GM18868 (cell line): ENCODE results near the gene CYP4F3.
"Not testable (repeated sequence)": the region's sequence is repeated elsewhere in the genome, so short reads cannot be mapped to it uniquely, and the experiment has no call there.

Source experiments
- ATAC-seq: cut with Tn5 transposase; IDR thresholded peaks from one replicate; pipeline ENCODE4 v1.9.1; 2021; ENCODE audit warnings: mild to moderate bottlenecking, moderate library complexity; ENCODE audit not compliant: unreplicated experiment

CYP4F3 gene

DNA sequence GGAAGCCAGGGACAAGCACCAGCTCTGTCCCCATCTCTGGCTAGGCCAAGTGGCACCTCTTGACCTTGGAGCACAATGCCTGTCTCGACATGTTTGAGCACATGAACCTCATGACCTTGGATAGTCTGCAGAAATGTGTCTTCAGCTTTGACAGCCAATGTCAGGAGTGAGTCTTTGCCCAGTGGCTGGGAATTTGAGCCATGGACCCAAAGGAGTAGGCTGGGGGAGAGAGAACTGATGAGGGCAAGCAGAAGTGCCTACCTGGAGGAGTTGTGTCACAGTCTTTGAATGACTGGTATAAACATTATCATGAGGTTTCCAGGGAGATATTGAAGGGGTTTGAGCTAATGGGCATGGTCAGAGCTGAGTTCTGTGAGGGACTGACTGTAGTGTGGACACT, 25.5 kb downstream of the CYP4F3 start:
- ATAC-seq, result no peak

DNA sequence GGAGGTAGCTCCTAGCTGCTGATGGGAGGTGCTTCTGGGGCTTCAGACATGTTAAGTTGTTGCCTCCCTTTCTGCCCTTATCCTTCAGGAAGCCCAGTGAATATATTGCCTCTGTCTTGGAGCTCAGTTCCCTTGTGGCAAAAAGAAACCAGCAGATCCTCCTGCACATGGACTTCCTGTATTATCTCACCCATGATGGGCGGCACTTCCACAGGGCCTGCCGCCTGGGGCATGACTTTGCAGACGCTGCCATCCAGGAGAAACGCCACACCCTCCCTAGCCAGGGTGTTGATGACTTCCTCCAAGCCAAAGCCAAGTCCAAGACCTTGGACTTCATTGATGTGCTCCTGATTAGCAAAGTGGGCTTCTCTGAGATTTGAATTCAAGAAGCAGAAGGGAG, 26.2 kb downstream of the CYP4F3 start:
- no peak for ATAC-seq

DNA sequence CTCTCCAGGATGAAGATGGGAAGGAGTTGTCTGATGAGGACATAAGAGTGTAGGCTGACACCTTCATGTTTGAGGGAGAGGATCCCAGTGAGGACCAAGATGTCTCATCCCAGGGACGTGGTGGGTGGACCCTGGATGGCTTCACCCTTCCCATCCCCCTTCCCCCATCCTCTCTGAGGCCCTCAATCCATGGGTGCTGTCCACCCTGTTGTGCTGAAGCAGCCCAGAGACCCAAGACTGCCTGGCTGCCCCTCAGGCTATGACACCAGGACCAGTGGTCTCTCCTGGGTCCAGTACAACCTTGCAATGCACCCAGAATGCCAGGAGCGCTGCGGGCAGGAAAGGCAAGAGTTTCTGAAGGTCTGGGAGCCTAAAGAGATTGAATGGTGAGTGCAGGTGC, 28.7 kb downstream of the CYP4F3 start:
- no peak for ATAC-seq

DNA sequence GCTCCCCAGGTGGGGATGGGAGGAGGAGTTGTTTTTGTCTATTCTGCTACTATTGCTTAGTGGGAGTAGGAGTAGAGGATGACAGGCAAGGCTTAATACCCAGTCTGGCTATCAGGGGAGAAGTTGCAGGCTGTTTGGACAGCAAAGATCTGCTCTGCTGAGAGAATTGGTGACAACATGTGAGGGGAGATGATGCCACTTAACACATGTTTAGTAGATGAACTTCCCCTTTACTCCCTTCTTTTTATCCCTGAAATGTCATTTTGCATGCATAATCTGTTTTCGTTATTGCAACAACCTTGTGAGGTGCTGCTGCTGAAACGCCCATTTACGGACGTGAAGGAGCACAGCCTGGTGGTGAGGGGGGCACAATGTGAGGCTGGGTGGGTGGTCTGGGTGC, 29.2 kb downstream of the CYP4F3 start:
- no peak for ATAC-seq

DNA sequence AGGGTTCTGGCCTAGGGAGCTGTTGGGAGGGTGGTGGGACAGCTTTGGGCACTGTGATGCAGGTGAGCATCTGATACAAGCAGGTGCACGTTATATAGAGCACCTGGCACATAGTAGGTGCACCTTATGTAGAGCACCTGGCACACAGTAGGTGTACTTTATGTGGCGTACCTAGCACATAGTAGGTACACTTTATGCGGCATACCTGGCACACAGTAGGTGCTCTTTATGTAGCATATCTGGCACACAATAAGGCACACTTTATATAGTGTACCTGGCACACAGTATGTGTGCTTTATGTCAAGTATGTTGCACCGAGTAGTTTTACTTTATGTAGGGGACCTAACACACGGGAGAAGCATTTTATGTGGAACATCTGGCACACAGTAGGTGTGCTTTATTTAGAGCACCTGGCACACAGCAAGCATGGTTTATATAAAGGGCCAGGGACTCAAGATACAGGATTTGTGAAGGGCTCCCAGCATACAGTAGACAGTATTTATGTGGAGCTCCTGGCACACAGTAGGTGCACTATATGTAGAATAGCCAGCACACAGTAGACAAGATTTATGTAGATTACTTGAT, 30.6 kb downstream of the CYP4F3 start:
- ATAC-seq, result no peak

DNA sequence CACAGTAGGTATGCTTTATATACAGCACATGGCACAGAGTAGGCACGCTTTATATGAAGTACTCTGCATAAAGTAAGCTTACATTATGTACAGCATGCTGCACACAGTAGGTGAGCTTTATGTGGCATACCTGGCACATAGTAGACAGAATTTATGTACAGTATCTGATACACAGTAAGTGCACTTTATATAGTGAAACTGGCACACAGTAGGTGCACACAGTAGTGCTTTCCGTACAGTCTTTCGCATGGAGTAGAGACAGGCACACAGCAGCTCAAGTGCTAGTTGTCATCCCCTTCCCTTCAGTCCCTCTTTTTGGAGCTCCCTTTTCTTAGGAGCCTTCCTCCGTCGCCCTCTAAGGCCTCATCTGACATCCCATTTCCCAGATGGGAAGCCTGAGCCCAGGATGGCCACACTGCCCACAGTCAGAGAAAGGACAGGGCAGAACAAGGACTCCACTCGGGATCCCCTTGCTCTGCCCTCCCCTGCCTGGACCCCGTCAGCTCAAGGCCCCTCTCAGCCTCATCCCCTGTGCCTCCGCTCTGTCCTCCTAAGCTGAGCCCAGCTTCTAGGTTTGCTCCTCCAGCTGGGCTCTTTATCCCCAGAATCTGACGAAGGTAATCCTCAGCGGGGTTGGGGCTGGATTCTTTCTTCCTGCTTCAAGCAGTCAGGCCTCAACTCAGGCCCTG, 31.3 kb downstream of the CYP4F3 start:
- ATAC-seq, result no peak

DNA sequence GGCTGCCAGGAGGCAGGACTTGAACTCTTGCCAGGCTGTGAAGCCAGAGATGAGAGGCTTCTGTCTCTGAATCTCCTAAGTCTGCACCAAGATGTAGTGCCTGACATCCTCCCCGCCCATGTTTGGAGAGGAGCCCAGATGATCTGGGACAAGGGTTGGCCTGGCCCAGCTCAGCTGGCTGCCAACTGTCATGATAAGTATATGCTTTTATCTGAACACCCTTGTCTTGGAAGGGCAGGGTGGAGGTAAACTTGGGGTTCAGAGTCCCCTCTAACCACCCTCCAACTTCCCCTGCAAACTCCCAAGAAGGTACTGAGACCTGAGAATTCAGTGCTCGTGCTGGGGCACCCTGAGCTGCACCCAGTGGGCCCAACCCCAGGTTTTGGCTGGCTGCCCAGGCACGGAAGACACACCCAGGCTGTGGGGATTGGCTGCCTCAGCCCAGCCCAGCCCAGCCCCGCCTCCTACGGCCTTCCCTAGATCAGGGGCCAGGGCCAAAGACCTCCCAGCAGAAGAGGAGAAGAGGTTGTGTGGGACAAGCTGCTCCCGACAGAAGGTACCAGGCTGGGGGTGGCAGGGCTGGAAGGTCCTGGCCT, 32.0 kb downstream of the CYP4F3 start, which contains the start of gene CYP4F12:
TSS of gene CYP4F12 (plus strand) at position 508 of the 596 bp plus-strand sequence. CDS start 443 bp downstream, outside the sequence.
- ATAC-seq, result no peak

DNA sequence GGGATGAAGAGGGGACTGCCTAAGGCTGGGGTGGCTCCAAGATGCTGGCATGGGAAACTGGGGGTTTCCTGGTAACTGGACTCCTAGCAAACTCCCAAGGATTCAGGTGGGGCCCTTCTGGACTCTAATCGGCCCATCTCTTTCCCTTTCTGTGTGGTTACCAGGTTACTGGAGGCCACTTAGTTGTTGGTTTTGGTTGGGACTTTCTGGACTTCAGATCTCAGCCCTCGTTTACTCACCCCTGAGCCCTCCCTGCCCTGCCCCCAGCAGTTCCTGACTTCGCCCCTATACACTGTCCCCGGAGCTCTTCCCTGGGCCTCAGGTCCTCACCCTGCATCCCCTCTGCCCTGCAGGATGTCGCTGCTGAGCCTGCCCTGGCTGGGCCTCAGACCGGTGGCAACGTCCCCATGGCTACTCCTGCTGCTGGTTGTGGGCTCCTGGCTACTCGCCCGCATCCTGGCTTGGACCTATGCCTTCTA, 32.5 kb downstream of the CYP4F3 start:
- ATAC-seq, result no peak

DNA sequence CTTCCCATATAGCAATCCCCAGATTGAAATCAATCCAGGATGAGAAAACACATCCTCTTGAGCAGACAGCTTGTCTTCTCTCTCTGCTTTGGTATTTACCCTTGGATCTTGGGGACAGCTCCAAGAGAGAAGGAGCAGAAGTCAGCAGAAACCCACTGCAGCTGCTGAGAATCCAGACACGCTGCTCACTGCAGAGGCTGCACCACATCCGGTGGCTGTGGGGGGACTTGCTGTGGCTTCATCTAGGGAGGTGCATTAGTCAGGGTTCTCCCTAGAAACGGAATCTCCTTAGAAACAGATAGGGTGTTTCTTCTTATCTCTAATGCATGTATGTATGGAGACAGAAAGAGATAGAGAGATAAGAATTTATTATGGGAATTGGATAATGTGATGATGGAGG, 34.9 kb downstream of the CYP4F3 start:
- no peak for ATAC-seq

DNA sequence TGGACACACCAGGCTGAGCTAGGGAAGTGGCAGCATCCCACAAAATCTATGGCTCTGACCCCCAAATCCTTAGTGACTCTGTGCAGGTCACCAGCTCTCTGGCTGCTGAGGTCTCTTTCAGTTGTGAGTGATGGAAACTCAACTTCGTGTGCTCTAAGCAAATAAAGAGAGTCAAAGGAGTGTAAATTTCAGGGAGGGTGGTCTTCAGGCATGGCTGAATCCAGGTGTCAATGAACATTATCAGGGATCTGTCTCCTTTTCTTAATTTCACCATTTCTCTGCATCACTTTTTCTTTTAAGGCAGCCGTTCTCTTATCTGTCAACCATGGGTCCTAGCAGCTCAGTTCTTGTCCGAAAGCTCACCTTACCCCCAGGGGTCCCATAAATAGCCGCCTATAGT, 38.4 kb downstream of the CYP4F3 start:
- no peak for ATAC-seq

DNA sequence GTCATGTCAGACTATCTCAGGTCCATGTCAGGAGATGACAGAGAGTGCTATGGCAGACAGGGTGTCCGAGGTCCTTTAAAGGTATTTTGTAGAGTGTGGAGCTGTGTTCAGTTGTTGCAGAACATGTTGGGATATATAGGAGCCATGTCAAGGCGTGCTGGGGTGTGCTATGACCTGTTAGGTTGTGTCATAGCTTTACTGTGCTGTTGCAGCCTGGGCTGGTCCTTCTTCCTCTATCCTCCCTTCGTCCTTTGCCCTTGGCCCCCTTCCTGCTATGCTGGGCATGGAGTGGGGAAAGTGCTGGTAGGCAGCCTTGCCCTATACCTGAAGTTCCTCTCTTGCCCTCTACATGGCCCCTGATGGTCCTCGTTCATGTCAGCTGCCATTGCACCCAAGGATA, 39.2 kb downstream of the CYP4F3 start:
- ATAC-seq, result not testable (repeated sequence)

DNA sequence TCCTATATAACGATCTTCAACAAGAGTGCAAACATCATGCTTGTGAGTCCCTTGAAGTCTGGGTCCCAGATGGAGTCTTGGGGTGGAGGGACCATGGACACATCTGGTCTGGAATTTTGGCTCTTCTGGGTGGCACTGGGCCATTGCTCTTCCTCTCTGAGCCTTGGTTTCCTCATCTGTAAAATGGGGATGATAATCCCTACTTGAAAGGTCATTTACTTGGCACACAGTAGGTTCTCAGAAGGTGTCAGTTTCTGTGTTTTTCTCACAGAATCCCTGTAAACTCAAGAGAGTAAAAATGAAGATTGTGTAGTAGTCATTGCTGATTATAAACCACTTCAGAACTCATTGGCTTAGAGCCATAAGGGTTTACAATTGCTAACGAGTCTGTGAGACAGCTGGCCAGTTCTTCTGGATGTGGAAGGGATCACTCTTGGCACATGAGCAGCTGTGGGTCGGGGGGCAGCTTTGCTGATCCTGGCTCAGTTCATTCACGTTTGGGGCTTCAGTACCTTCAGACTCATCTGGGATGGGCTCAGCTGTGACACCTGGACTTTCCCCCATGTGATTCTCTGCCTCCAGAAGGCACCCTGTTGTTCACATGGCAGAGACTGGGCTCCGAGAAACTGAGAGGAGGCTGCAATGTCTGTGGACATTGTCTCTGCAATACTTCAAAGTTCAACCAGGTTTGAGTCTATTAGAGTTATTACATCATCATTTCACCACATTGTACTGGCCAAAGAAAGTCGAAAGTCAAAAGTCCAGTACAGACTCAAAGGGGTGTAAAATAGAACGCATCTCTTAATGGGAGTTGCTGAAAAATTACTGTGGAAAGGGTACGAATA, 40.0 kb downstream of the CYP4F3 start:
- ATAC-seq, result no peak

DNA sequence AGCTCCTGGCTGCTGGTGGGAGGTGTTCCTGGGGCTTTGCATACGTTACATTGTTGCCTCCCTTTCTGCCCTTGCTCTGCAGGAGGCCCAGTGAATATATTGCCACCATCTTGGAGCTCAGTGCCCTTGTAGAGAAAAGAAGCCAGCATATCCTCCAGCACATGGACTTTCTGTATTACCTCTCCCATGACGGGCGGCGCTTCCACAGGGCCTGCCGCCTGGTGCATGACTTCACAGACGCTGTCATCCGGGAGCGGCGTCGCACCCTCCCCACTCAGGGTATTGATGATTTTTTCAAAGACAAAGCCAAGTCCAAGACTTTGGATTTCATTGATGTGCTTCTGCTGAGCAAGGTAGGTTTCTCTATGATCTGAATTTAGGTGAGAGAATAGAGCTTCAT, 42.7 kb downstream of the CYP4F3 start:
- no peak for ATAC-seq

DNA sequence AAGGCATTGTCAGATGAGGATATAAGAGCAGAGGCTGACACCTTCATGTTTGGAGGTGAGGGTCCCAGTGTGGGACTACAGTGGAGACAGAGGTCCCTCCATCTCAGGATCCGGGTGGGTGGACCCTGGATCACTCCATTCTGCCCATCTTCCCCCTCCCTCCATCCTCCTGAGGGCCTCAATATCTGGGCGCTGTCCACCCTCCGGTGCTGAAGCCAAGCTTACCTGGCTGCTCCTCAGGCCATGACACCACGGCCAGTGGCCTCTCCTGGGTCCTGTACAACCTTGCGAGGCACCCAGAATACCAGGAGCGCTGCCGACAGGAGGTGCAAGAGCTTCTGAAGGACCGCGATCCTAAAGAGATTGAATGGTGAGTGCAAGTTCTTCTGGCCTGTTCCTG, 44.1 kb downstream of the CYP4F3 start:
- ATAC-seq, result no peak

DNA sequence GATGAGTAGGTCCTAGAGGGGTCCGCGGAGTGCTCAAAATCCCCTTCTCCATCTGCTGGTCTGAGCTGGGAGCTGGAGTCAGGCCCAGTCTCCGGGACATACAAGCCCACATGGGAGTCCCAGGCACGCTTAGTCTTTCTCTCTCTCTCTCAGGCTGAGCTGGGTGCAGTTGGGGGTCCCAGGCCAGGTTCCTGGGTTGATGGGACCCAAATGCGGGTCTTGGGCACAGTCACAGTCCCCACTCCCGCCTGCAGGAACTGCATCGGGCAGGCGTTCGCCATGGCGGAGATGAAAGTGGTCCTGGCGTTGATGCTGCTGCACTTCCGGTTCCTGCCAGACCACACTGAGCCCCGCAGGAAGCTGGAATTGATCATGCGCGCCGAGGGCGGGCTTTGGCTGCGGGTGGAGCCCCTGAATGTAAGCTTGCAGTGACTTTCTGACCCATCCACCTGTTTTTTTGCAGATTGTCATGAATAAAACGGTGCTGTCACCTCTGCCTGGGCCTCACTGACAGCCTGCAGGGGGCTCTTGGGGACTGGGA, 56.0 kb downstream of the CYP4F3 start:
- ATAC-seq, result no peak

DNA sequence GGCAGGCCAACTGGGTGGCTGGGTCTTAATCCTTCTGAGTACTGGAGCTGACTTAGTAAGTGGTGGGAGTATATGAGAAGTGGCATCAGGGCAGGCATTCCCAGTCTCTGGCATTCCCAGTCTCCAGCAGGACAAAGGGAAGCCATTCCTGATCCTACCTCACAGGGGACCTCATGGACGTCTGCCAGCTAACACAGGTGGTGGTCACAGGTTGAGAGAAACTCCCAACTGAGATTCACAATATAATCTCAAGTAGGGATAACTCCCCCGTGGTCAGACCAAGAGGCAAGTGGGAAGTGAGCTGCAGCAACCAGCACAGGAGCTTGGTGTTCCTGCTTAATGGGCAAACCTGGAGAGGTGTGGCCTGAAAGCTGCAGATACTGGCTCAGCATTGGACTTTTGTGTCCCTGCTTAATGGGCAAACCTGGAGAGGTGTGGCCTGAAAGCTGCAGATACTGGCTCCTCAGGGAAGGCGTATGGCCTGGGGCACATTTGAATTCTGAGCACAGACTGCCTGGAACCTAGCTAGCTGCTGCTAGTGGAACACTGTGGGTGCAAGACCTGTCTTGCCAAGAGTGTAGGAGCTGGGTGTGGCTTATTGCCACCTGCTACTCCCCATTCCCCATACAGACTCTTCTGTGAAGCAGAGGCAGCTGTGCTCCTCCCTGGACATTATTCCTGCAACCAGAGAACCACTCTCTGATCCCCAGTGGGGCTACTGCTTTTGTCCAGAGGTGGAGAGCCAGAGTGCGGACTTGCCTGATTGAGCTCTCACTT, 61.2 kb downstream of the CYP4F3 start:
- ATAC-seq, result no peak

DNA sequence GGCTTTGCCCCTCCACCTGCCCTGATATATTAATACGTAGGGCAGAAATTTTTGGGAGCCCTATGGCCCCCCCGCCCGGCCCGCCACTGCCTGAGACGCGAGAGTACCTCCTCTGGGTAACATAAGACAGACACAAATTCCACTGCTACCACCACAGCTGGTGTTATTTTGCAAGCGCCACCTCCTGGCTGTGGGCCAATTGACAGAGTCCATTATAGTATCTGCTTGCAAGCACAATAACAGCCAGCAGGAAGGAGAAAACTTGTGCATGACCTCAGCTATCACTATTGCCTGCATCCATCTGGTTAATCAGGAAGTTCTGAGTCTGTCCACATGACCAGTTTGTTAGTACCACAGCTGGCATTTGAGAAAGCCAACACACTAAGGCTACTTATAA, 61.8 kb downstream of the CYP4F3 start:
- no peak for ATAC-seq
